ENCODE measurements around the gene PRKCE.
A peak's percentile ranks its signal among the peaks of the same experiment; 100 is the strongest.
"Not testable (repeated sequence)": the region's sequence is repeated elsewhere in the genome, so short reads cannot be mapped to it uniquely, and the experiment has no call there.

PRKCE gene

DNA sequence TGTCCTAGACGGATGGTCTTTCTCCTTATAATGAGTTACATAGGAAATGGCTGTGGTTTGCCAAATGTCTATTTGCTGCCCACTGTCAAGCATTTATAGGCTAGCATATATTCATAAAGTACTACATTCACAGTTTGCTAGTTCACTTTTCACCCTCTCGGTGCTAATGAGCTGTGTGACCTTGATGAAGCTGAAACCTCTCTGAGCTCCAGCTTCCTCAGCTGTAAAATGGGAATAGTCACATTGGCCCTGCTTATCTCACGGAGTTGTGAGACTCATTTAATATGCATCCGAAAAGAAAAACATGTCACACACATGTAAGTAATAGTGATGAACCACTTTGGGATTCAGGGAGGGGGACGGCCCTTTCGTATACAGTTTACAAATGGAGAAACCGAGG lies 17.0 kb downstream of the PRKCE start:
- DNase-seq (ENCODE audit: low read depth, low spot score), result no peak

- DNase-seq (ENCODE audit: low read depth, low spot score), result peak; percentile 18
Measured at GRCh38 chr2:45669032-45669486, 17.6 kb downstream of the PRKCE start.

DNA sequence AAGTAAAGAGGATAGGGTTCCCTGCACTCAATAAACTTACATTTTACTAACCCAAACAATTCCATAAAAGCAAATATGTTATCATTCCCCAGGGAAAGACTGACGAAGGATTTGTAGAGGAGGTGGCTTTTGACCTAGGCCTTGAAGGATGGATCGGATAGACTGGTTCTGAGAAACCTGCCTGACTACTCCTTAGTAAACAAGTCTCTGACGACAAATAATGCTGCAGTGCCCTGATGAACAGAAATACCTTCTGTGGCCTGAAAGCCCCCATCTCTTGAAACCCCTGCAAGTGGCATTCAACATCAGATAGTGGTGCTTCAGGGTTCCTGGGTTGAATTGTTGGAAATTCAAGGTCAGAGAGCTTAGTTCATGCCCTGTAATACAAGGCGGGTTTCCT lies 19.2 kb downstream of the PRKCE start:
- no peak for DNase-seq (ENCODE audit: low read depth, low spot score)

DNA sequence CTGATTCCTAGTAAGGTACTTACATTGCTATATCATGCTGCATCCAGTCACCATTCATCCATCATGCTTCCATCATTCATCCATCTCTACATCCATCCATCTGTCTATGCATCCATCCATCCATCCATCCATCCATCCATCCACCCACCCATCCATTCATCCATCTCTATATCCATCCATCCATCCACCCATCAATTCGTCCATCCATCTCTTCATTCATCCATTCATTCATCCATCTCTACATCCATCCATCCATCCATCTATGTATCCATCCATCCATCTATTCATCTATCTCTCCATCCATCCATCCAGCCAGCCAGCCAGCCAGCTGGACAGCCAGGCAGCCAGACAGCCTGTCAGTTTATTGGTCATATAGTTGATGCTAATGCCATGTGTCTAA lies 20.7 kb downstream of the PRKCE start:
- no peak for DNase-seq (ENCODE audit: low read depth, low spot score)

- DNase-seq (ENCODE audit: low read depth, low spot score), result no peak
Measured at GRCh38 chr2:45674035-45674816, 22.8 kb downstream of the PRKCE start.

DNA sequence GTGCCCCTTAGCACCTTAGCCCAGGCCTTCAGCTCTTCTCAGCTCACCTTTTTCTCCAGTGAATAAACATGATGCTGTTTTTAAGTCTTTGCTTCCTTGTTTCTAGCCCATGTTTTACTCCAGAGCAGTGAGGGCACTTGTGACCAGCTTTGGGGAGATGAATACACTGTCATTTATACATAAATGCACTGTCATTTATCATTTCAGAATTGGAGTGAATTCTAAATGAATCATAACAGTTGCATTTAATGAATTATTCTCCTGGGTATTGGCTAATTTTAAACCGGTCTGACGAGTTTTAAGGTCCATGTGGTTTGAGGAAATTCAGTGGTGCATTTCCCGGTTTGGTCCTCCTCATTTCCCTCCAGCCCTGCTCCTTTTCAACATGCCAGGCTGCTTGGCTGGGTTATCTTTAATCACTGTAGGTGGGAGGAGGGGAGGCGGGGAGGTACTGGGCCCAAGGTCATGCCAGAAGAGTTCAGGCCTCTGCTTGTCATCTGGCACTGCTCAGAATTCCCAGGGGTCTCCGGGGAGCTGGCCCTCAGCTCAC lies 23.9 kb downstream of the PRKCE start:
- no peak for DNase-seq (ENCODE audit: low read depth, low spot score)

DNA sequence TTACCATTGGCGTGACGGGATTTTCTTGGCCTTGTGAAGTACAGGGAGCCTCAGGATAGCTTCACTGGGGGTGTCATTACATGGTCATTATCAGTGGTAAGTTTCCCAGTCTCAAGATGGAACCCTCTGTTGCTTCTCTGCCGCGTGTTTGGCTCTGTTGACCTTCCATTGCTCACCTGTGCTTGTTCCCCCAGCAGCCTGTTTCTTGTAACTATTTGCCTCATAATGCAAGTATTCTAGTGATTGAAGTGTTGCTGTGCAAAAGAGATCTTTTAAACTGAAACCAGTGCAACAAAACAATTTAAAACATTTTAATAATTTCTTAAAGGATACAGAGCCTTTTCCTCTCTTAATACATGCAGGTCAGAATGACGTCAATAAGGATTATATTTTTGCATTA lies 24.6 kb downstream of the PRKCE start:
- DNase-seq (ENCODE audit: low read depth, low spot score), result no peak

GRCh38 chr2:45678791-45679348 lies 27.4 kb downstream of the PRKCE start:
- DNase-seq (ENCODE audit: low read depth, low spot score), result no peak

DNA sequence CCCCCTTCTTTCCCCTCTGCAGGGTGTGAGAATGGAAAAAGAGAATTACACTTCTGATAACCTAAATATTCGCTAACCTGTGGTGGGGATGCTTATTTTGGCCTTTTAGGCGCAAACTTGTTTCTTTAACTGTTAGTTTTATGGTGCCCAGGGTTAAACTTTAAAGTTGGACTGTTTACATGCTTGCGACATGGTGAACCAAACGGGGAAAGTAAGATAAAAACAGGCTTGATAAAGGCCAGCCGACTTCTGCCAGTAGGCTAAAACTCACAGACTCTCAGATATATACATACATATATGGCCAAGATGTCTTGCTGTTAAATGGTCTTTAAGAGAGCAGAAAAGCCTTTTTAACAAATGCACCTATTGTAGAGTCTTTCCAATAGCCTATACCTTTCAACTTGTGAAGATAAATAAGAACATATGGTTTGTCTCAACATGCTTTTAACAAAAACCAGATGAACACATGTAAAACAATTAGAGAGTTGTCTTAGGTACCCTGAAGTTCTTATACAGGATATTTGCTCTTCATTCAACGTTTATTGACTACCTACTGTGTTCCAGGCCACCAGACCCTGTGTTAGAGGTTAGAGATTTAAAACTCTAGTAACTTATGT lies 29.0 kb downstream of the PRKCE start:
- DNase-seq (ENCODE audit: low read depth, low spot score), result no peak

DNA sequence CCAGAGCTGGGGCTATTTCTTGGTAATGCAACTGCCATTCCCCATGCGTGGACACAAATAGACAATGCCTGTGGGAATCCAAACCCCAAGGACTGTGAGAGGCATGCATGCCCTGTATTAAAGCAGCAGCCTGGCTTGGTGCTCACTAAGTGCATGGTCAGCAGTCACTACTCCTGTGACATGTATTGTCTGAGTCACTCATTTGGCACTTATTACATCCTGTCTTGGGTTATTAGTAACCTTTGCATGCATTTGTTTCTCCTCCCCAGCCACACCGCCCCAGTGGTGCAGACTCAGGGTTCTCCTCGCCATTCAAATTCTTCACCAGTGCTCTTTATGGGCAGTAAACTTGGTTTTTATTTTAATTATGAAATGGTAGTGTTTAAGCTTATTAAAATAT lies 30.2 kb downstream of the PRKCE start:
- no peak for DNase-seq (ENCODE audit: low read depth, low spot score)

DNA sequence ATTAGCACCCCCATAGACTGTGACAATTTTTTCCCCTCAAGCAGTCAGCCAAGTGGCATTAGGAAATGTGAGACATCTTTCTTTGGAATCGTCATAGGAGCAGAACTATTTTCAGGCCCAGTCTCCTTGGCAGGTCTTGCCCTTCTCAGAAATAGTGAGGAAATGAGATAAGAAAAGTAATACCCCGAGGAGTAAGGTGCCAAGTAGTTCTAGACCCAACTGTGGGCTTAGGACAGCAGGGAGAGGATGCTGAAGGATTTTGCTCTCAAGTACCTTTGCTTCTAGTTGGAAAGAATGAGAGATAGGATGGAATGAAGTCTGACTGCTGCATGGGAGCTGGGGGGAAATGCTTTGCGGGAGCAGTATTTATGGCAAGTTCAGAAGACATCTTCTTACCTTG lies 31.8 kb downstream of the PRKCE start:
- DNase-seq (ENCODE audit: low read depth, low spot score), result no peak

- no peak for DNase-seq (ENCODE audit: low read depth, low spot score)
Measured at GRCh38 chr2:45684756-45685155, 33.3 kb downstream of the PRKCE start.

DNA sequence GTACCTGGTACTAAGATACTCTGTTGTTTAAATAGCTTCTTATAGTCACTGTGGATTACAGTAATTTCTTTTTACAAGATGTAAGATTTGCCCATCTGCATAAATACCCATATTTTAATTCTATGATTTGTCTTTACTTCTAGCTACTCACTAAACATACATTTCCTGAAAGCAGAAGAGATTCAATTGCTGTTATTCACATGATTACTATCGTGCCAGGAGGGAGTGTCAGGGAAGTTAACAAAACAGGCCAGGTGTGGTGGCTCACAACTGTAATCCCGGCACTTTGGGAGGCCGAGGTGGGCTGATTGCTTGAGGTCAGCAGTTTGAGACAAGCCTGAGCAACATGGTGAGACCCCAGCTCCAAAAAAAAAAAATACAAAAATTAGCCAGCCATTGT lies 33.8 kb downstream of the PRKCE start:
- no peak for DNase-seq (ENCODE audit: low read depth, low spot score)

DNA sequence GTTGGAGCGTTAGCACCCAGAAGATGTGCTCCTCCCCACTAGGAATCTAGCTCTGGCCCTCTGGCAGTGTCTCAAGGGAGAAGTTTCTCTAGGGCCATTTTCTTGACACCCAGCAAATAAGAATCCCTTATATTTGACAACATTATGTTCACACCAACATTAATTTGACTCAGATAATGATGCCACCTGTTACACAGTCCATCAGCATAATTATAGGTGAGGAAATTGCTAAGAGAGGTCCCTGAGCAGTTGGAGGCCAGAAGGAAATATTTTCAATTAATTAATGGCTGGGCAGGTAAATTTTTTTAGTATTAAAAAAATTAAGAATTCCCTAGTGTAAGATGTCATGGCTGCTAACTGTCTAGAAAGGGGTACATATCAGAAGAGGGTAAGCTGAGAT lies 36.5 kb downstream of the PRKCE start:
- no peak for DNase-seq (ENCODE audit: low read depth, low spot score)

GRCh38 chr2:45688479-45689298 lies 37.2 kb downstream of the PRKCE start:
- no peak for DNase-seq (ENCODE audit: low read depth, low spot score)

DNA sequence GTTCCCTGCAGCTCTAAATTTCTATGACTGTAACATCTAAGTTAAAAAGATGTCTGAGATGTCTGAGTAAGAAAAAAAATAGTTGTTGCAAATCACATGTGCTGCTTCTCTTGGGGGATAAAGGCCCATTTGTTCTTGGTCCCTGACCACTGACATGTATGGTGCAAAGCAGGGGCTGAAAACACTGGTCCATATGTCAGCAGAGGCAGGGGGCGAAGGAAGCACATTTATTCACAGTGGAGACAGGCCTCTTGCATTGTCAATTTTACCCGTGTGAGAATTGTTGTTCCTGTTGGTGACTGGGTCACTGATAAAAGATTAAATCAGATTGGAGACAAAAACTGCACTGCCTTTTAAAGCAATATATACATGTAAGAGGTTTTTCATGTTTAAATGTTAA lies 38.8 kb downstream of the PRKCE start:
- DNase-seq (ENCODE audit: low read depth, low spot score), result no peak

GRCh38 chr2:45691171-45691999 lies 39.9 kb downstream of the PRKCE start:
- DNase-seq (ENCODE audit: low read depth, low spot score), result no peak

DNA sequence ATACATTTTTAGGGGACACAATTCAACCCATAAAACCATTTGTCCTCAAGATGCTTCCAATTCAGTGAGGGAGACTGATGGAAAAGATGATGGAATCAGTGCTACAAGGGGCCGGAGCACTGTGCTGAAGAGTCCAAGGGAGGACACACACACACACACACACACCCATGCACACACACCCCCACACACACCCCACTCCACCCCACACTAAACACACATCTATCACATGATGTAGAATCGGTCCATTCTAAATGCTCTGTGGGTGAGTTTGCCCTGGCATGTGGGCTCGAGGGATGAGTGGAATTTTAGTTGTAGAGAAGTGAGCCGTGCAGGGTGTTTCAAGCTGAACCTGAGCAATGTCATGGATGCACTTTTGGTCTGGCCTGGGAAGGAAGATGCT lies 41.1 kb downstream of the PRKCE start:
- no peak for DNase-seq (ENCODE audit: low read depth, low spot score)

GRCh38 chr2:45695480-45696007 lies 44.1 kb downstream of the PRKCE start:
- DNase-seq (ENCODE audit: low read depth, low spot score), result not testable (repeated sequence)

DNA sequence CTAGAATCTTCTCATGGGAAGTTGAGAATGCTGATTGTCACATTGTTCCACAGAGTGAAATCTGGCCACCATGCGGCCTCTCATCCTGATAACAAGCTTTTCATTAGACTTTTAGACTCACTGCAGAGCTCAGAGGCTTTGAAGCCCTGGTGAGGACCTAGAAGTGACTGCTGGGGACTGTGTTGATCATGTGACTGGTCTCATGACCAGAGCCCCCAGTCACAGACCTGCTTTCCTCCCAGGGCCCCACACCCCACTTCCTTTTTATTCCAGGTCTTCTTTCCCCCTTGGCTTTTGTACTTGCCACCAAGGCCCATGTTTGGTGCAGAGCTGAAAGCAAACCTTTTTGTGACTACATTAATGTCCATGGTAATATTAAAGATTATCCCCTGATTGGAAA lies 45.2 kb downstream of the PRKCE start:
- DNase-seq (ENCODE audit: low read depth, low spot score), result no peak

- no peak for DNase-seq (ENCODE audit: low read depth, low spot score)
Measured at GRCh38 chr2:45697190-45697589, 45.7 kb downstream of the PRKCE start.
